ENCODE results near the gene CDK16.

Gene CDK16

GRCh38 chrX:47198687-47199080 is 19.8 kb upstream of the CDK16 start:
- TF ChIP-seq CTCF (conservative IDR thresholded peaks at IDR 0.05; ENCODE audit: low read depth, low read length) = no peak

DNA sequence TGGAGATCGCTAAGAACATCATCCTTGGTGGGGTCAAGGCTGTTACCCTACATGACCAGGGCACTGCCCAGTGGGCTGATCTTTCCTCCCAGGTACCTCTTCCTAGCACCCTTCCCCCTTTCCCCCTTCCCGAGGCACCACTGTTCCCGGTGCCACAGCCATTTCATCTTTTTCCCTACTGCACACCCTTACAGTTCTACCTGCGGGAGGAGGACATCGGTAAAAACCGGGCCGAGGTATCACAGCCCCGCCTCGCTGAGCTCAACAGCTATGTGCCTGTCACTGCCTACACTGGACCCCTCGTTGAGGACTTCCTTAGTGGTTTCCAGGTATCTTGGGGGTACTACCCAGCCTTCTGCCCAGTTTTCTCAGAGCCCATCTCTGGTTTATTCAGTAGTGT is 19.2 kb upstream of the CDK16 start:
- H3K4me3 ChIP-seq (ENCODE audit: low read depth, low read length) = no peak overlapping the region
- no peak for TF ChIP-seq CTCF (conservative IDR thresholded peaks at IDR 0.05; ENCODE audit: low read depth, low read length)
- DNase-seq (ENCODE audit: low read depth) = no peak

More at GRCh38 chrX:47198687-47199080, 19.8 kb upstream of the CDK16 start:
- DNase-seq (ENCODE audit: low read depth) = no peak
- no peak overlapping the region for H3K4me3 ChIP-seq (ENCODE audit: low read depth, low read length)

- no peak overlapping the region for H3K4me3 ChIP-seq (ENCODE audit: low read depth, low read length)
- DNase-seq (ENCODE audit: low read depth) = peak; percentile 45
- TF ChIP-seq CTCF (conservative IDR thresholded peaks at IDR 0.05; ENCODE audit: low read depth, low read length) = peak; percentile 33
Measured at GRCh38 chrX:47200385-47201150, 17.9 kb upstream of the CDK16 start.

DNA sequence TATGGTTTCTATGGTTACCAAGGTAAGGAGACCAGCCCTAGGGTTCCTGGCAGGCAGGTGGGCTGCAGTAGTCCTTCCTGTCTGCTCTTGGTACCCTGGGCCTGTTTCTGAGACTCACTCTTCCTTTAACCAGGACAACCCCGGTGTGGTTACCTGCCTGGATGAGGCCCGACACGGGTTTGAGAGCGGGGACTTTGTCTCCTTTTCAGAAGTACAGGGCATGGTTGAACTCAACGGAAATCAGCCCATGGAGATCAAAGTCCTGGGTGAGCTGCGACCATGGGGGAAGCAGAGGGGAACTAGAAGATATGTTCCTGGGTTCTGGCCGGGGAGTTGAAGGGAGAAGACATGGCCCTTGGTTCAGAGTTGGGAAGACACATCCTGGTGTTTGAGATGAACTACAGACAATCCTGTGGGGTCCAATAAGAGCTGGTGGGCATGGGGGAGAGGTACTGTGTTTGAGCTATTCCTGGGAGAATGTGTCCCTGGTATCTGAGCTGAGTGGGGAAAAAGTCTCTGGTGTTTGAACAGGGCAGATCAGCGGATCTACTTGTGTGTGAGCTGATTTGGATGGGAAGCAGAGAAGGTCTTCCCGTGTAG is 17.0 kb upstream of the CDK16 start:
- DNase-seq (ENCODE audit: low read depth) = no peak
- no peak for TF ChIP-seq CTCF (conservative IDR thresholded peaks at IDR 0.05; ENCODE audit: low read depth, low read length)

DNA sequence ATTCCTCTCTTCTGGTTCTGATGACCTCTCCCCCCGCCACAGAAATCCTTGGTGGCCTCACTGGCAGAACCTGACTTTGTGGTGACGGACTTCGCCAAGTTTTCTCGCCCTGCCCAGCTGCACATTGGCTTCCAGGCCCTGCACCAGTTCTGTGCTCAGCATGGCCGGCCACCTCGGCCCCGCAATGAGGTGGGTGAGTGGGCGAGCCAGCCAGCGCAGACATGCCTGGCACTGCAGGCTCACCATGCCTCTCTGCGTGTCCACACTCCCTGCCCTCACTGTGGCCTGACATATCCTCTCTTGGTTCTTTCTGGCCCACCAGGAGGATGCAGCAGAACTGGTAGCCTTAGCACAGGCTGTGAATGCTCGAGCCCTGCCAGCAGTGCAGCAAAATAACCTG is 16.2 kb upstream of the CDK16 start:
- DNase-seq (ENCODE audit: low read depth) = no peak
- no peak for TF ChIP-seq CTCF (conservative IDR thresholded peaks at IDR 0.05; ENCODE audit: low read depth, low read length)
- no peak overlapping the region for H3K4me3 ChIP-seq (ENCODE audit: low read depth, low read length)

More for the DNA sequence above, 17.0 kb upstream of the CDK16 start:
- H3K4me3 ChIP-seq (ENCODE audit: low read depth, low read length) = no peak overlapping the region

- no peak for TF ChIP-seq CTCF (conservative IDR thresholded peaks at IDR 0.05; ENCODE audit: low read depth, low read length)
Measured at GRCh38 chrX:47202877-47203276, 15.6 kb upstream of the CDK16 start.

DNA sequence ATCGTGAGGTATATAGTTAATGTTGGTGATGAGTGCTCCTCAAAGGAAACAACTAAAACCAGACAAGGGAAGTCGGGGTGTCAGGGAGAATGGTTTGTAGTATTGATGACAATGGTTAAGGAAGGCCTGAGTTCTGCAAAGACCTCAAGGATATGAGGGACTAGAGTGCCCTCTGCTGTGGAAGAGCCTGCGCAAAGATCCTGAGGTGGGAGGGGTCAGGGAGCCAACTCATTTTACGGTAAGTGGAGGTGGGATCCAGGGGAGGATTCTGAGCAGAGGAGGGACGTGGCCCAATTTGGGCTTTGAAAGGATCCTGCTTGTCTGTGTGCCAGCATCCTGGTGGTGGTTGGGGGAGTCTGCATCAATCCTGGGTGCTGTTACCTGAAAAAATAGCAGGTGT is 13.5 kb upstream of the CDK16 start:
- DNase-seq (ENCODE audit: low read depth) = no peak
- TF ChIP-seq CTCF (conservative IDR thresholded peaks at IDR 0.05; ENCODE audit: low read depth, low read length) = no peak
- H3K4me3 ChIP-seq (ENCODE audit: low read depth, low read length) = no peak overlapping the region

More at GRCh38 chrX:47202877-47203276, 15.6 kb upstream of the CDK16 start:
- no peak overlapping the region for H3K4me3 ChIP-seq (ENCODE audit: low read depth, low read length)
- DNase-seq (ENCODE audit: low read depth) = no peak

Measured in choroid plexus epithelial cell (primary cell).